HG03432 (cell line): Measurements from ENCODE around the gene ADGRD1.
"Not testable (repeated sequence)": the region's sequence is repeated elsewhere in the genome, so short reads cannot be mapped to it uniquely, and the experiment has no call there.

ENCODE experiments used
- ATAC-seq: cut with Tn5 transposase; IDR thresholded peaks from one replicate; pipeline ENCODE4 v1.9.1; 2021; ENCODE audit warnings: mild to moderate bottlenecking, moderate library complexity; ENCODE audit not compliant: unreplicated experiment

ADGRD1 gene

DNA sequence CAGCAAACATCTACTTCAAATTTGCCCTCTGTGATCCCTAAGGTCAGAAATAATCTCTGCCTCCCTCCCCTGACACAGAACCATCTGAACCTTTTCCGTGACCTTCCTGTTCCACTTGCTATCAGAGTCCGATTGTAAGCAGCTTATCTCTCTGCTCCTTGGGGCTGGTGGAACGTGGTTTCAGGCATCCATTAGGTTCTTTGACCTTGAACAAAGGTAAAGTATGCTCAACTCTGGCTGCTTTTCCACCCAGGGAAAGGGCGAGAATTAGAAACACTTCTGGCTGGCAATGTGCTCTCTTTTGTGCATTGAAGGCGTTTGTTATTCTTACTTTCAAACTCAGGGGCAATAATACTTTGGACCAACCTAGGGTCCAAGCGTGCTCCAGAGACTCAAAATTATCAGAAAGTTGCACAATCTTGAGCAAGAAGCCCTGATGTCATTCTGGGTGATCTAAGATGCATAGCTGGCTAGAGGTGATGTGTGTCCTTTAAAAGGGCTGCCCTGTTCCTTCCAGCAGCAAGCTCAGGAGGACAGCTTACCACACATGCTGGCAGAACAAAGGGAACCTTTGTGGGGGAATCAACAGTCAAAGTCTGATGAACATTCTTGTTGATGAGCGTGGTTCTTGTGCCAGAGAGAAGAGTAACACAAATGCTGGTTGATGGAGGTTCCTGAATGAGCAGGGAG, 29.8 kb downstream of the ADGRD1 start:
- no peak for ATAC-seq

GRCh38 chr12:130984183-130985058, 30.7 kb downstream of the ADGRD1 start:
- ATAC-seq: no peak

GRCh38 chr12:130987151-130987931, 33.6 kb downstream of the ADGRD1 start:
- ATAC-seq: no peak

DNA sequence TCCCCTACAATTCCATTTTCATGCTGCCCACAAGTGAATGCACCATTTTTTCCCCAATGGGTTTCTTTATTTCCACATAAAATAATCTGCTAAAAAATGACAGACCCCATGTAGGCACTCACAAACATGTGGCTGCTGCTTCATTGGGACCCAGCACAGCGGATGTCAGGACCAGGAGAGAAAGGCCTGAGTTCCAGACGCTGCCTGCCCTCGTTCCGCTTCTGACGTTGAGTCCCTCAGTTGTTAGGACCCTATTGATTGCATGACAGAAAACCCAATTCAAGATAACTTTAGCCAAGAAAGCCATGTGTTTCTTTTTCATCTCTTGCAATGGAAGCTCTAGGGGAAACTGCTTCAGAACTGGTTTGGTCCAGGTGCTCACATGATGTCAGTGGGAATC, 34.6 kb downstream of the ADGRD1 start:
- no peak for ATAC-seq

DNA sequence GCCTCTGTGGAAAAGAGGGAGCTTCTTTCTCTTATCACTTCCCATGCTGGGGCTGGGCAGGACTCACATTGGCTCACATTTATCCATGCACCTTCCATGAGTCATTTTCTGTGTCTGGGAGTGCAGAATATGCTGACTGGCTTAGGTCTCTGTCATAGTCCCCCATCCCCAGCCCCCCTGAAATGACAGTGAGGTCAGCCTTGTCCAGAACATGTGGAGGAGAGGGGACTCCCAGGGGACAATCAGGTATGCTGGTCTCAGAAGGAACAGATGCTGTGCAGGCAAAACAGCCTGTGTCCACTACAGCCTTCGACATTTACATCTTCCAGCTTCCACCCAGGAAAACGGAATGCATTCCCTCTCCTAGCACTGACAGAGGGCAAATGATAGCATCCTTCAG, 35.0 kb downstream of the ADGRD1 start:
- ATAC-seq: no peak

GRCh38 chr12:130989391-130989790, 35.7 kb downstream of the ADGRD1 start:
- ATAC-seq: no peak

- ATAC-seq: no peak
Measured at GRCh38 chr12:130990034-130990433, 36.3 kb downstream of the ADGRD1 start.

GRCh38 chr12:130992448-130992847, 38.7 kb downstream of the ADGRD1 start:
- ATAC-seq: no peak

- no peak for ATAC-seq
Measured at GRCh38 chr12:130992979-130993538, 39.4 kb downstream of the ADGRD1 start.

DNA sequence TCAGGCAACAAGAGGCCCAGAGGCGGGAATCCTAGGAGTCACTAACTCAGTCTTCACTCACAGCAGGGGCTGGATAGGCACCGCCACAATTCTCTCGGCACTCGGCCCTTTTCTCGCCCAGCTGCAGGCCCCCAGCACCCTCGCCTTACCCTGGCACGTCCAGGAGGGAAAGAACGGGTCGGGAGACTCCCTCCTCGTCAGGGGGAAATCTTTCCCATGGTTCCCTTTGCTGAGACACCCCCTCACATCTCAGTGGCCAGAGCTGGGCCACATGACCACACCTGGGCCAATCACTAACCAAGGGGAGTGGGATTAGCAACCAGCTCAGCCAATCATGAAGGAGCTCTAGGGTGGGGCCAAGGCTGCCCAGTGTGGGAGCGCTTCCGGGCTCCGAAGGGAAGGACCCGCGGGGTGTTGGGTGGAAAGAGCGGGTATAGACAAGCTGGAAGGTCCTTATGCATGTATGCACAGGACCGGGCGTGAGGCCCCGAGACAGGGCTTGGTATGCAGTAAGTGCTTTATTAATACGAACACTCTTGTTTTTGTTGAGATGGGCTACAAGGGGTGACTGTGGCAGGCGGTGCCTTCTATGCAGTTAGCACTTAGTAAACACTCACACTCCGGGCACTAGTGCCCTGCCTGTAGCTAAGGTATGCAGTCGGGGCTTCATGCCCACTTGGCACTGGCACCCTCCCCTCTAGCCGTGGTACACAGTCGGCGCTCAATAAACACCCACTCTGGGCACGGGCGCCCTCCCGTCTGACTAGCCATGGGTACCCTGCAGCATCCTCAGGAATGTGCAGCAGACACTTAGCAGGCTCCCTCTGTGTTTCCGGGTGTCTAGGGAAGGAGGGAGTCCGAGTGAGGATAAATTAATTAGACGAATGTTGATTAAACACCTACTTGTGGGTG, 40.3 kb downstream of the ADGRD1 start:
- no peak for ATAC-seq

GRCh38 chr12:130994821-130995375, 41.2 kb downstream of the ADGRD1 start:
- ATAC-seq: no peak

GRCh38 chr12:130995386-130995969, 41.8 kb downstream of the ADGRD1 start:
- not testable (repeated sequence) for ATAC-seq

GRCh38 chr12:130998136-130998535, 44.4 kb downstream of the ADGRD1 start:
- ATAC-seq: no peak

- no peak for ATAC-seq
Measured at GRCh38 chr12:131000000-131000486, 46.3 kb downstream of the ADGRD1 start.

DNA sequence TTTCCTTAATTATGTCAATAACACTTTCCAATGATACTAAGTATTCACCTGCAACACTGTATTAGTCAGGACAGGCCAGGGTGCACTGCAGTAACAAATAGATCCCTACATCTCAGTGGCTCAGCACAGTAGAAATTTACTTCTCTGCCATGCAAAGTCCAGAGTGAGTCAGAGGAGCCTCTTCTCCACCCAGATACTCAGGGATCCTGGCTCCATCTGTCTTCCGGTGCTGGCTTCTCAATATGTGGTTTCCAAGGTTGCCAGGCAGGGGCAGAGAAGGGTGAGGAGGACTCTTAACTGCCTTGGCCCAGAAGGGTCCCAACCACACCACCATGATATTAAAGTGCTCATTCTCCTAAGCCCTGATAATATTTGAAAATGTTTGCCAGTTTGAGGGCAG, 47.8 kb downstream of the ADGRD1 start:
- no peak for ATAC-seq

DNA sequence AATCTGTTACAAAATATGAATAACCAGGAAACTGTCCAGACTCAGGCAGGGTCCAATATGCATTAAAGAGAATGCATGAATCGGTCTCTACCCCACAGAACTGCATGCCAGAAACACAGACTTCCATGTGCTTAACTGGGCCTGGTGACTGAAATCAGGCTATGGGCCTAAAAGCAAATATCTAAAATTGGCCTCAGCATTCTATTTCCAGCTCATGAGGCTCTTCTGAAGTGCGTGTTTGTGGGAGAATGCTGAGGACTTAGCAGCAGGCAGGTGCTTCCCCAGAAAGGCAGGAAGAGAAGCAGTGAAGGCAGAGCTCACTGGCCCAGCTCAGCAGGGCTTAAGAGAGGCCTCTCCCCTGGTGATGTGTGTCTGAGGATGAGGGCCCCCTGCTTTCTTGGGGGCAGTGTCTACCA, 48.5 kb downstream of the ADGRD1 start:
- ATAC-seq: peak; percentile 85

- ATAC-seq: no peak
Measured at GRCh38 chr12:131003036-131003715, 49.5 kb downstream of the ADGRD1 start.

- no peak for ATAC-seq
Measured at GRCh38 chr12:131003716-131004045, 50.0 kb downstream of the ADGRD1 start.

DNA sequence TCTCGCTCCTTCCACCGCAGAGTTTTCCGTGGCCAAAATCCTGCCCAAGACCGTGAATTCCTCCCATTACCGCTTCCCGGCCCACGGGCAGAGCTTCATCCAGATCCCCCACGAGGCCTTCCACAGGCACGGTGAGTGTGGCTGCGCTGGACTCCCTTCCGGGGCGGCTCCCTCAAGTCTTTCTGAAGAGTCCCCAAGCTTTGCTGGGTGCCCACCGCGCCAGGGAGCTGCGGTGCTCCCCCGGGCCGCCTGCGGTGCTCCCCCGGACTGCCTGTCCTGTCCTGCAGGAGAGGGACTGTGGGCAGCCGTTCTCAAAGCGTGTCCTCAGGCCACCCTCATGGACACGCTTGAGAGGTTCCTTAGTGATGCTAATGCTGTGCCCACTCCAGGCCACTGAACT, 50.5 kb downstream of the ADGRD1 start:
- ATAC-seq: no peak
